ENCODE measurements around the gene BCAS3. TPM values are rescaled to one million over a fixed set of nuclear protein-coding genes. Genes with fewer than 3 reads are reported as not detected.
A peak's percentile ranks its signal among the peaks of the same experiment; 100 is the strongest.

The BCAS3 gene
- total RNA-seq, 1 donor from 2014 or later: 44.8 TPM

GRCh38 chr17:61316633-61317032 is 639.0 kb downstream of the BCAS3 start:
- H3K9me3 Mint-ChIP-seq (ENCODE audit: unreplicated experiment): peaks cover 3% of the 10 kb centered on the region
- no peak overlapping the region for H3K4me3 Mint-ChIP-seq (ENCODE audit: unreplicated experiment)
- TF ChIP-seq CTCF (IDR thresholded peaks at IDR 0.05; ENCODE audit: partially characterized antibody, unreplicated experiment): no peak
- peaks cover 21% of the 10 kb centered on the region for H3K4me1 Mint-ChIP-seq (ENCODE audit: low read depth, unreplicated experiment)
- DNase-seq: no peak
- H3K27ac Mint-ChIP-seq (ENCODE audit: unreplicated experiment): no peak overlapping the region
- peaks cover 6% of the 10 kb centered on the region for H3K36me3 Mint-ChIP-seq (ENCODE audit: unreplicated experiment)
- peaks cover under 1% of the 10 kb centered on the region for H3K27me3 Mint-ChIP-seq (ENCODE audit: unreplicated experiment)

DNA sequence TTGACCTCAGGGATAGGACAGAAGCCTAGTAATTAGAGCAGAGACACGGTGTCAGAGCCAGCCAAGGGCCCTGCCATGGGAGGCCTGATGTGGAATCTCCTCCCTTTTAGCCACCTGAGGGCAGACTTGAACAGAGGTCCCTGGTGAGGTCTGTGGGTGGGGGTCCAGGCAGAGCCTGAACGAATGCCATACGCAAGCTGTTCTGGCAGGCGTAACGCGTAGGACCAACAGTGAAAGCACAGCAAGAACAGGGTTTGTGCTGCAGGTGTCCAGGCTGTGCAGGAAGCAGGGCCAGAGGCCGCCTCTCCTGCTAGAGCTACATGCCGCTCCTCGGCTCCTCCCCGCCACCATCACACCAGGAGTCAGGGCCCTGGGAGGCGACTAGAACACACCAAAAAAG is 640.1 kb downstream of the BCAS3 start:
- peaks cover 3% of the 10 kb centered on the region for H3K9me3 Mint-ChIP-seq (ENCODE audit: unreplicated experiment)
- DNase-seq: no peak
- H3K4me1 Mint-ChIP-seq (ENCODE audit: low read depth, unreplicated experiment): peaks cover 24% of the 10 kb centered on the region
- no peak overlapping the region for H3K4me3 Mint-ChIP-seq (ENCODE audit: unreplicated experiment)
- H3K36me3 Mint-ChIP-seq (ENCODE audit: unreplicated experiment): peaks cover 6% of the 10 kb centered on the region
- TF ChIP-seq CTCF (IDR thresholded peaks at IDR 0.05; ENCODE audit: partially characterized antibody, unreplicated experiment): no peak
- H3K27ac Mint-ChIP-seq (ENCODE audit: unreplicated experiment): no peak overlapping the region
- peaks cover 4% of the 10 kb centered on the region for H3K27me3 Mint-ChIP-seq (ENCODE audit: unreplicated experiment)

DNA sequence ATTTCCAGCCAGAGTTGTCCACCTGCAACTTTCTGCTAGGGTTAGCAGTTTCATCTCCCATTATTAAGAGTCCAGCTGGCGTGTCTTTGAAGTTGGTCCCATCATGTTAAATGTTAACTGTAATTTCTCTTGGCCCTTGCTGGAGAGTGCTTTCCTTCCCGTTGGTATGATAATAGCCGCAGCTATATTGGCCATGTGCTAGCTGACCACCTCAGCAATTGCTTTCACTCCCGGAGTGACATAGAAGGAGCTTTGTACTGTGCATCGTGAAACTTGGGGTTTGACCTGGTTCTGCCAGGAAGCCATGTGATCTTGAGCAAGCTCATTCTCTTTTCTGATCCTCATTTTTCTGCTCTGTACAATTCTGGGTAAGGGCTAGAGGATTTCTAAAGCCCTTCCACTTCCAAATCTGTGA is 641.0 kb downstream of the BCAS3 start:
- Mint-ChIP-seq H3K27ac (ENCODE audit: unreplicated experiment) (peak overlapping the region; percentile 15), H3K4me1 (ENCODE audit: low read depth, unreplicated experiment) (peaks cover 27% of the 10 kb centered on the region), H3K9me3 (ENCODE audit: unreplicated experiment) (peaks cover 3% of the 10 kb centered on the region), H3K36me3 (ENCODE audit: unreplicated experiment) (no peaks in the 10 kb centered on the region), H3K4me3 (ENCODE audit: unreplicated experiment) (no peak overlapping the region), H3K27me3 (ENCODE audit: unreplicated experiment) (peaks cover 4% of the 10 kb centered on the region)
- no peak for DNase-seq
- no peak for TF ChIP-seq CTCF (IDR thresholded peaks at IDR 0.05; ENCODE audit: partially characterized antibody, unreplicated experiment)

- no peak overlapping the region for H3K27ac Mint-ChIP-seq (ENCODE audit: unreplicated experiment)
- no peak for DNase-seq
- no peaks in the 10 kb centered on the region for H3K36me3 Mint-ChIP-seq (ENCODE audit: unreplicated experiment)
- no peak for TF ChIP-seq CTCF (IDR thresholded peaks at IDR 0.05; ENCODE audit: partially characterized antibody, unreplicated experiment)
- H3K9me3 Mint-ChIP-seq (ENCODE audit: unreplicated experiment): no peaks in the 10 kb centered on the region
- H3K27me3 Mint-ChIP-seq (ENCODE audit: unreplicated experiment): peaks cover 4% of the 10 kb centered on the region
- H3K4me3 Mint-ChIP-seq (ENCODE audit: unreplicated experiment): no peak overlapping the region
- H3K4me1 Mint-ChIP-seq (ENCODE audit: low read depth, unreplicated experiment): peaks cover 44% of the 10 kb centered on the region
Observed at GRCh38 chr17:61321344-61321743, 643.7 kb downstream of the BCAS3 start.

DNA sequence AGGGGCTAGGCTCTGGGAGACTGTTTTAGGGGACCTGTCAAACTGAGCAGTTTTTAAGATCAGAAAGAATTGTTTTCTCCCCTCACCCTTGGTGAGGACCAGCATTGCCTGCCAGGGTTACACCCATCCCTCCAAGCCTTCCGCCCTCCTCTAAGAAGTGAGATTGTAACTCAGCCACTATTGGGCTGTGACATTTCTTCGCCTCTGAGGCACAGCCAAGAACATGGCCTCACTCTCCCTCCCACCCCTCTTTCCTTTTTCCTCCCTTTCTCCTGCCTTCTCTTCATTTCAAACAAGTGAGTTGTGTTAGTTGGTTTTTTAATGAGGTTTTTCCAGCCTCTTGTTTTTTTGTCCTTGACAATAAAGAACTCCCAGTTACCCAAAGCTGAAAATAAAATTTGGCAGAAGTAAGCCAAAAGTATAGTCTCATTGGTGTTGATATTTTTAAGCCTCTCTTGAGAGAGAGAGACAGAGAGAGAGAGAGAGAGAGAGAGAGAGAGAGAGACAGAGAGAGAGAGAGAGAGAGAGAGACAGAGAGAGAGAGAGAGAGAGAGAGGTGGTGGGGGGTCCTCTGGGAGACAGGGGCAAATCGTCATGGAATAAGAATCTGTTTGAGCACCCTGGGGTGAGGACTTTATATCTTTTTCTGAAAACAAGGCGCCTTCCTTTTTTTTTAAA is 644.8 kb downstream of the BCAS3 start:
- TF ChIP-seq CTCF (IDR thresholded peaks at IDR 0.05; ENCODE audit: partially characterized antibody, unreplicated experiment): no peak
- Mint-ChIP-seq H3K27me3 (ENCODE audit: unreplicated experiment) (peaks cover 4% of the 10 kb centered on the region), H3K36me3 (ENCODE audit: unreplicated experiment) (no peaks in the 10 kb centered on the region), H3K4me1 (ENCODE audit: low read depth, unreplicated experiment) (peaks cover 48% of the 10 kb centered on the region), H3K9me3 (ENCODE audit: unreplicated experiment) (no peaks in the 10 kb centered on the region), H3K27ac (ENCODE audit: unreplicated experiment) (peak overlapping the region; percentile 41), H3K4me3 (ENCODE audit: unreplicated experiment) (peak overlapping the region; percentile 34)
- no peak for DNase-seq

All from glutamatergic neuron (in vitro differentiated cells).